NT2/D1 (cell line): ENCODE results near the gene UBR2.
"Not testable (repeated sequence)": the region's sequence is repeated elsewhere in the genome, so short reads cannot be mapped to it uniquely, and the experiment has no call there.

ENCODE experiments used
- DNase-seq: peaks from one replicate; pipeline ENCODE4 v3.0.0-alpha.2; 2011; ENCODE audit warnings: low read depth, low spot score
- H3K27me3 ChIP-seq: 2 replicates; pipeline ENCODE4 v1.6.0; 2011; ENCODE audit warnings: mild to moderate bottlenecking; ENCODE audit not compliant: insufficient read length, insufficient read depth
- H3K36me3 ChIP-seq: 2 replicates; pipeline ENCODE4 v1.6.1; 2011; ENCODE audit warnings: mild to moderate bottlenecking, low read length, mixed read lengths; ENCODE audit not compliant: insufficient read depth, insufficient read length
- H3K4me1 ChIP-seq: 2 replicates; pipeline ENCODE4 v1.5.1; 2011; ENCODE audit not compliant: insufficient read depth, insufficient read length
- H3K4me3 ChIP-seq: 2 replicates; pipeline ENCODE4 v1.5.1; 2011; ENCODE audit warnings: low read depth; ENCODE audit not compliant: insufficient read length
- H3K9ac ChIP-seq: 2 replicates; pipeline ENCODE4 v1.6.0; 2011; ENCODE audit warnings: low read depth; ENCODE audit not compliant: insufficient read length
- H3K9me3 ChIP-seq: 2 replicates; pipeline ENCODE4 v1.5.1; 2011; ENCODE audit warnings: mild to moderate bottlenecking, low read length; ENCODE audit not compliant: insufficient read depth
- SUZ12 ChIP-seq: IDR thresholded peaks from 2 replicates; pipeline ENCODE4 v1.6.1; 2011; ENCODE audit not compliant: insufficient read length, insufficient read depth; ENCODE audit errors: extremely low read depth
- YY1 ChIP-seq: IDR thresholded peaks from 2 replicates; pipeline ENCODE4 v1.6.1; 2011; ENCODE audit not compliant: insufficient read length, insufficient read depth
- ZNF274 ChIP-seq: IDR thresholded peaks from 2 replicates; pipeline ENCODE4 v1.6.1; 2011; ENCODE audit warnings: mild to moderate bottlenecking, low read depth, low read length

UBR2 gene

DNA sequence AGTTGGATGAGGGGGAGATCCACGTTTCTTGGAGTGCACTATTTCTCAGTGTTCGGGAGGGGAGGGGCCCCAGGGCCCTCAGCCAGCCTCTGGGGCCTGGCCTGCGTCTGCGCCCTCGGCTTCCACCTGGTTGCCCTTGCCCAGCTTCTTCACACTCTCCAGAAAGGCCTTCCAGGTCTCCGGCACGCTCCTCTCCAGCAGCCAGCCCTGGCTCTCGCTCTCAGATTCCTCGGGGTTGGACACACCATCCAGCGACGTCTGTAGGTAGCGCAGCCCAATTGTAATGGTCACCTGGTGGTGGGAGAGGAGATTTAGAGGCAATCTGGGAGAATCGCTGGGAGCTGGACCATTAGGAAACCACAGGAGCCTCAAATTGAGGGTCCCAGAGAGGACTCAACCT, 134.4 kb downstream of the UBR2 start:
- Histone ChIP-seq H3K36me3 (peaks cover 17% of the 10 kb centered on the region), H3K9ac (no peak overlapping the region), H3K4me1 (no peaks in the 10 kb centered on the region), H3K9me3 (no peaks in the 10 kb centered on the region), H3K27me3 (no peaks in the 10 kb centered on the region), H3K4me3 (no peak overlapping the region)
- TF ChIP-seq SUZ12, result no peak
- TF ChIP-seq ZNF274, result no peak
- TF ChIP-seq YY1, result no peak
- no peak for DNase-seq

DNA sequence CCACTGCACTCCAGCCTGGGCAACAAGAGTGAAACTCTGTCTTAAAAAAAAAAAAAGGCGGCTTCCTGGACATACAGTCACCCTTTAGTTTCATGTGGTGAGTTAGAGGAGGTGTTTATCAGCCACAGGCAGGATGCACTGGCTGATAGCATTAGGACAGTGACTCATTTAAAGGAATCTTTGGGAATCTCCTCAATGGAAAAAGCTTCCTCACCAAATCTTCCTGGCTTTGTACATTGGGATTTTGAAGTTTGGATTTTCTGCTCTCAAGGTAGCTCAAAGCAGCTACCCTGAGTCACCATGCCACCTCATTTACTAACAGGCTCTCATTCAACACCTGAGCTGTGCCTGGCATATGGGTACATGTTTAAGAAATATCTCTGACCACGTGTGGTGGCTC, 138.4 kb downstream of the UBR2 start:
- no peak for DNase-seq
- Histone ChIP-seq H3K4me3 (no peak overlapping the region), H3K9me3 (no peaks in the 10 kb centered on the region), H3K27me3 (no peaks in the 10 kb centered on the region), H3K4me1 (peaks cover 3% of the 10 kb centered on the region), H3K36me3 (no peaks in the 10 kb centered on the region), H3K9ac (no peak overlapping the region)
- TF ChIP-seq ZNF274, result no peak
- no peak for TF ChIP-seq YY1
- TF ChIP-seq SUZ12, result no peak

DNA sequence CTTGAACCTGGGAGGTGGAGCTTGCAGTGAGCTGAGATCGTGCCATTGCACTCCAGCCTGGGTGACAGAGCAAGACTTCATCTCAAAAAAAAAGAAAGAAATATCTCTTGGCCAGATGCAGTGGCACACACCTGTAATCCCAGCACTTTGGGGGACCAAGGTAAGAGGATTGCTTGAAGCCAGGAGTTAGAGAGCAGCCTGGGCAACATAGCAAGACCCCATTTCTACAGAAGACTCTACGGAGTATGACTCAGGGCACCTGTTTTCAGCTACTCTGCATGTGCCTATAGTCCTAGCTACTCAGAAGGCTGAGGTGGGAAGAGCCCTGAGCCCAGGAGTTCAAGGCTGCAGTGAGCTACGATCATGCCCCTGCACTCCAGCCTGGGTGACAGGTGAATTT, 139.0 kb downstream of the UBR2 start:
- not testable (repeated sequence) for H3K9ac ChIP-seq, H3K4me1 ChIP-seq, H3K4me3 ChIP-seq, H3K27me3 ChIP-seq, DNase-seq, H3K36me3 ChIP-seq, H3K9me3 ChIP-seq

DNA sequence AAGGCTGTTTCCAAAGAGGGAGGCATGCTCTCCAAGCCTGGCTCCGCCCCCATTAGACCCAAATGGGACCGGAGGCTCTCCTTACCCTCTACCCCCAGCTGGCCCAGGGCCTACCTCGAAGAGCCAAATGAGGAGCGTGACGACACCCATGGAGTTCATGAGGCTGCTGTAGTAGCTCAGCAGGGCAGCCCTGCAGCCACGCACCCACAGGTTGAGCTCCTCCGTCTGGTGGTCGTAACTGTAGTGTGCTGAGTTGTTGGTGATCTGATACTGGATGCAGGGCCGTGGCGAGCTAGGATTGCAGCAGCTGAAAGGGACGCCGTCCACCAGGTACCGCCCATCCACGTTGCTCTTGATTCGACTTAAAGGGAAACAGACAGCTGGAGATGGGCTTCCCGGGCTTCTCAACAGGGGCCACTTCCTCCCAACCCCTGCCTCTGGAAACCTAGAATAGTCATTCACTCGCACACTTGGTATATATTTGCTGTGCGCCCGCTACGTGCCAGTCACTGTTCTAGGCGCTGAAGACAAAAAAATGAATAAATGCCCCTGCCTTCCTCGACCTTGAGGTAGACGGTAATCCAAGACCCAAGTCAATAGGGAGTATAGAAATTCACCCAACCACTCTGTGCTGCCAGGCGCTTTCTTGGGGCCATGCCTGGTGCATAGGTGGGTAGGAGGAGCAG, 140.6 kb downstream of the UBR2 start:
- TF ChIP-seq YY1, result no peak
- TF ChIP-seq SUZ12, result no peak
- no peak for TF ChIP-seq ZNF274
- no peak overlapping the region for H3K4me3 ChIP-seq
- peaks cover 3% of the 10 kb centered on the region for H3K4me1 ChIP-seq
- no peaks in the 10 kb centered on the region for H3K36me3 ChIP-seq
- no peaks in the 10 kb centered on the region for H3K9me3 ChIP-seq
- no peaks in the 10 kb centered on the region for H3K27me3 ChIP-seq
- no peak for DNase-seq
- H3K9ac ChIP-seq, result no peak overlapping the region

DNA sequence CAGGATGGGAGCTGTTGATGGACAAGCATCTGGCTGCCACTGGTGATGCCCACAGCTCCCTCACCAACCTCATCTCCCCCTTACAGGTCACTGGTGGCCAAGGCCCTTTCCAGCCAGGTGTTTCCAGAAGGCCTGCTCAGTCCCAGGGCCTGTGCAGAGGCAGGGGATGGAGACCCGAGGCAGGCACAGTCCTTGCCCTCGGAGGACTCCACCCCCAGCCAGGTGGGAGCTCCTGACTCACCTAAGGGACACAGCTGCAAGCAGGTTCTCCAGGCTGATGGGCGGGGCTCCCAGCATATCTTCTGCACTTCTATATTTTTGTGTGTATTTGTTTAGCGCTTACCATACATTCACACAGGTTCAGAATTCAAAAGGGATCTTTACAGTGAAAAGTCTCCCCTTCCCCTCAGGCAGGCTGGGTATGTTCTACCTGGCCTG, 141.1 kb downstream of the UBR2 start:
- Histone ChIP-seq H3K27me3 (no peaks in the 10 kb centered on the region), H3K36me3 (no peaks in the 10 kb centered on the region), H3K9ac (no peak overlapping the region), H3K4me3 (no peak overlapping the region), H3K9me3 (no peaks in the 10 kb centered on the region), H3K4me1 (peaks cover 8% of the 10 kb centered on the region)
- no peak for TF ChIP-seq SUZ12
- TF ChIP-seq ZNF274, result no peak
- DNase-seq, result no peak

DNA sequence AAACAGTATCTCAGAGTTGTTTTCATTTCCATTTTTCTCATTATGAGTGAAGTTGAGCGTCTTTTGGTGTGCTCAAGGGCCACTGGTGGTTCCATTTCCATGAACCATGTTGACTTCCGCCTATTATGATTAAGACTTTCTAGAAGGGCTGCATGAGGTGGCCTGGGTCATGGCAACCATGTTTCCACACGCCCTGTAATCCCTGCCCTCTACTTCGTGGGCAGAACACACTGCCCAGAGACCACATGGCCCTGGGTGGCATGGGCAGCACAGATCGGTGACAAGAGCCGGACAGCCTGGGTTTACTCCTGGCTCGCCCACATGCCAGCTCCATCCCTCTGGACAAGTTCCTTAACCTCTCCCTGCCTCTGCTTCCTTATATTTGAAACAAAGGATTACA, 143.8 kb downstream of the UBR2 start:
- Histone ChIP-seq H3K4me1 (peaks cover 11% of the 10 kb centered on the region), H3K4me3 (no peak overlapping the region), H3K27me3 (no peaks in the 10 kb centered on the region), H3K36me3 (no peaks in the 10 kb centered on the region), H3K9ac (no peak overlapping the region), H3K9me3 (peaks cover 11% of the 10 kb centered on the region)
- TF ChIP-seq YY1 (no peak), ZNF274 (no peak), SUZ12 (no peak)
- DNase-seq, result no peak

DNA sequence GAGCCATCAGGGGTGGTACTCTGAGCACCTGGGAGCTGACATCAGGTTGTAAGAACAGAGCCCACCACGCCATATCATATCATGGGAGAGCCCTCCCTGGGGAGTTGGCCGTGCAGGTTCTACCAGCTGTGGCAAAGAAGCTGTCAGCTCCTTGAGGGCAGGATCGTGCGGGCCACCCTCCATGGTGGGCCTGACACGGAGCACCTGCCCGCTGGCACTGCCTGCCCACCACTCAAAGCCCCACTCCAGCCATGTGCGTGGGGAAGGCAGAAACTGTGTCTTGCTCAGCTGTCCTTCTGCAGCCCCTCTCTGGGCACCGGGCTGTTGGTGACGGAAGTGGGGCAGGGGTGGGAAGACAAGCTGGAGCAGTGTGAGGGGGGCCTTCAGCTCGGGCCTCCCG, 144.3 kb downstream of the UBR2 start:
- no peak for DNase-seq
- peaks cover 11% of the 10 kb centered on the region for H3K9me3 ChIP-seq
- TF ChIP-seq SUZ12 (no peak), YY1 (no peak), ZNF274 (no peak)
- H3K4me3 ChIP-seq, result no peak overlapping the region
- peaks cover 11% of the 10 kb centered on the region for H3K4me1 ChIP-seq
- no peaks in the 10 kb centered on the region for H3K36me3 ChIP-seq
- no peaks in the 10 kb centered on the region for H3K27me3 ChIP-seq
- no peak overlapping the region for H3K9ac ChIP-seq

DNA sequence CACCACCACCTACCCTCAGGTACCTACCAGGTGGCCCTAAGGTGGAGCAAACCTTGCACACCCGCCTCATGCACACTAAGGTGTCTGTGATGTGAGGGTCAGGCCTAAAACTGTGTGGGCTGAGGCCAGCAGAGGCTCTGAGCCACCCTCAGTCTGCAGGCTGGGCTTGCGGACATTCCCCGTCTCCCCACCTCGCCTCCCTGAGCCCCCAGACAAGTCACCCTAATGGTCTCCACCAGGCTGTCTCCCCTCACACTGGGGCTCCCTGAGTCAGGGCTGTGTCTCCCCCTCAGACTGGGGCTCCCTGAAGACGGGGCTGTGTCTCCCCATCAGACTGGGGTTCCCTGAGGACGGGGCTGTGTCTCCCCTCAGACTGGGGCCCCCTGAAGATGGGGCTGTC, 146.0 kb downstream of the UBR2 start:
- H3K27me3 ChIP-seq, result no peaks in the 10 kb centered on the region

More for the DNA sequence above, 146.0 kb downstream of the UBR2 start:
- TF ChIP-seq ZNF274 (no peak), SUZ12 (no peak), YY1 (no peak)
- peaks cover 7% of the 10 kb centered on the region for H3K4me1 ChIP-seq
- H3K36me3 ChIP-seq, result no peaks in the 10 kb centered on the region
- no peak overlapping the region for H3K9ac ChIP-seq
- DNase-seq, result no peak
- no peak overlapping the region for H3K4me3 ChIP-seq
- peaks cover 11% of the 10 kb centered on the region for H3K9me3 ChIP-seq
